Subcutaneous adipose tissue (tissue), 4 donors: ENCODE results near the gene E2F4. TPM values are rescaled to one million over a fixed set of nuclear protein-coding genes. Genes with fewer than 3 reads are reported as not detected.

ENCODE experiments used
- CTCF ChIP-seq: fragments of 450-650 bp; IDR thresholded peaks from one replicate; pipeline ENCODE4 v1.5.1; 2016; ENCODE audit warnings: low read depth, mild to moderate bottlenecking, control low read depth, antibody characterized with exemption, moderate library complexity
- total RNA-seq, 4 donors: library from RNA; depleted of rRNA; stranded (reverse); fragments of >200 nt; gene quantifications; one replicate each; pipeline ENCODE4 v1.1.0, GENCODE V29; 2016

E2F4 gene
- total RNA-seq, 4 donors from 2014 or later = 48.1 to 70.8 (median 58.9) TPM

GRCh38 chr16:67199011-67199807 is 7.3 kb downstream of the E2F4 start, which contains the start of gene ELMO3:
TSS of gene ELMO3 (plus strand) at chr16:67199131. CDS start at chr16:67199327, 196 bp downstream.
- no peak for TF ChIP-seq CTCF

GRCh38 chr16:67199808-67200198 is 7.8 kb downstream of the E2F4 start:
- TF ChIP-seq CTCF = no peak

GRCh38 chr16:67200491-67200890 is 8.5 kb downstream of the E2F4 start:
- TF ChIP-seq CTCF = no peak

GRCh38 chr16:67201411-67202345 is 9.7 kb downstream of the E2F4 start:
- no peak for TF ChIP-seq CTCF

- no peak for TF ChIP-seq CTCF
Measured at GRCh38 chr16:67202426-67202825, 10.5 kb downstream of the E2F4 start.

GRCh38 chr16:67202956-67203493 is 11.1 kb downstream of the E2F4 start:
- no peak for TF ChIP-seq CTCF

GRCh38 chr16:67204076-67204475 is 12.1 kb downstream of the E2F4 start:
- TF ChIP-seq CTCF = no peak
